HEK293T (cell line): ENCODE measurements around the gene PORCN.

Source experiments
- CTCF ChIA-PET: fragments of 350-600 bp; formaldehyde crosslinking; extraction: SDS; loops from one replicate; lab custom pipeline; 2021; ENCODE audit warnings: antibody characterized with exemption, inconsistent platforms; lab: Yijun Ruan, JAX
- POLR2A ChIA-PET: fragments of 350-600 bp; formaldehyde crosslinking; extraction: SDS; loops from one replicate; lab custom pipeline; 2020; ENCODE audit warnings: antibody characterized with exemption, inconsistent platforms; lab: Yijun Ruan, JAX
- DNase-seq: peaks from one replicate; pipeline ENCODE4 v3.0.0; 2012; ENCODE audit warnings: mixed read lengths; ENCODE audit errors: extremely low spot score
- ARNT ChIP-seq: fragments of 450-650 bp; IDR thresholded peaks from 2 replicates; pipeline ENCODE4 v1.6.1; 2017; ENCODE audit warnings: mild to moderate bottlenecking
- BHLHE40 ChIP-seq: fragments of 450-650 bp; IDR thresholded peaks from 2 replicates; pipeline ENCODE4 v1.6.1; 2016; ENCODE audit warnings: mild to moderate bottlenecking, moderate library complexity, borderline replicate concordance
- CTBP1 ChIP-seq: fragments of 450-650 bp; IDR thresholded peaks from 2 replicates; pipeline ENCODE4 v1.6.1; 2016; ENCODE audit warnings: borderline replicate concordance
- ELF4 ChIP-seq: fragments of 450-650 bp; IDR thresholded peaks from 2 replicates; pipeline ENCODE4 v1.6.1; 2017; ENCODE audit warnings: antibody characterized with exemption
- FOXA1 ChIP-seq: fragments of 450-650 bp; IDR thresholded peaks from 2 replicates; pipeline ENCODE4 v1.6.1; 2016; ENCODE audit warnings: mild to moderate bottlenecking
- FOXK2 ChIP-seq: fragments of 450-650 bp; IDR thresholded peaks from 2 replicates; pipeline ENCODE4 v1.6.1; 2016; ENCODE audit warnings: mild to moderate bottlenecking
- FOXM1 ChIP-seq: fragments of 450-650 bp; IDR thresholded peaks from 2 replicates; pipeline ENCODE4 v1.6.1; 2017; ENCODE audit warnings: mild to moderate bottlenecking, borderline replicate concordance
- HDGF ChIP-seq: fragments of 450-650 bp; IDR thresholded peaks from 2 replicates; pipeline ENCODE4 v1.6.1; 2017; ENCODE audit warnings: antibody characterized with exemption, borderline replicate concordance
- L3MBTL2 ChIP-seq: fragments of 450-650 bp; conservative IDR thresholded peaks from 2 replicates; pipeline ENCODE4 v1.6.1; 2016; ENCODE audit warnings: mild to moderate bottlenecking
- LEF1 ChIP-seq: fragments of 450-650 bp; IDR thresholded peaks from 2 replicates; pipeline ENCODE4 v1.6.1; 2017; ENCODE audit warnings: mild to moderate bottlenecking, borderline replicate concordance
- NFRKB ChIP-seq: fragments of 450-650 bp; IDR thresholded peaks from 2 replicates; pipeline ENCODE4 v1.6.1; 2016; ENCODE audit warnings: mild to moderate bottlenecking, moderate library complexity
- PKNOX1 ChIP-seq: fragments of 450-650 bp; IDR thresholded peaks from 2 replicates; pipeline ENCODE4 v1.6.1; 2016
- SP1 ChIP-seq: fragments of 450-650 bp; IDR thresholded peaks from 2 replicates; pipeline ENCODE4 v1.6.1; 2017
- SUZ12 ChIP-seq: fragments of 450-650 bp; IDR thresholded peaks from 2 replicates; pipeline ENCODE4 v1.6.1; 2016; ENCODE audit warnings: mild to moderate bottlenecking
- TARDBP ChIP-seq: fragments of 450-650 bp; IDR thresholded peaks from 2 replicates; pipeline ENCODE4 v1.6.1; 2016
- ZNF384 ChIP-seq: fragments of 450-650 bp; IDR thresholded peaks from 2 replicates; pipeline ENCODE4 v1.6.1; 2016

PORCN gene

GRCh38 chrX:48470833-48471118 lies 38.0 kb upstream of the PORCN start:
- TF ChIP-seq CTBP1: no peak
- CTCF ChIA-PET: no interaction called here
- POLR2A ChIA-PET: no interaction called here
- DNase-seq: no peak

GRCh38 chrX:48471504-48471903 lies 37.3 kb upstream of the PORCN start:
- ChIA-PET CTCF (no interaction called here), POLR2A (no interaction called here)
- TF ChIP-seq FOXA1 (no peak), BHLHE40 (no peak), LEF1 (no peak), SUZ12 (no peak), NFRKB (no peak), ELF4 (no peak), CTBP1 (no peak), PKNOX1 (no peak), ZNF384 (no peak), ARNT (no peak), FOXM1 (no peak), SP1 (no peak), TARDBP (no peak), L3MBTL2 (no peak), FOXK2 (no peak), HDGF (no peak)
- no peak for DNase-seq

DNA sequence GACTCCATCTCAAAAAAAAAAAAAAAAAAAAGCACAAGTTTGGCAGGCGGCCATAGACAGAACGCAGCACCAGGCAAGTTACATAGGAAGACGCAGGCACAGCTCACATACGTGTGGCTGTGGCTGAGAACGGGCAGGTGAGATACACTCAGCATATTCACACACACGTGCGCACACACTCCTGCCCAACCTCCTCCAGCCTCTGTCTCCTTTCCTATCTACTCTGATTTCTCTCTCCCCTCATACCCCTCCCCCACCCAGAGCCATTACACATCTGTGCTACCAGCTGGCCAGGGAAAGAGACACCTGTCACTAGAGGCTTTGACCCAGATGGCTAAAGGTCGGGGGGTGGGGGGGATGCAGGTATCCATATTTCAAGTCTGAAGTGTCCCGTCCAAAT lies 36.6 kb upstream of the PORCN start:
- TF ChIP-seq FOXM1 (no peak), FOXA1 (no peak), HDGF (no peak), L3MBTL2 (no peak), FOXK2 (no peak), SP1 (no peak), SUZ12 (no peak), NFRKB (no peak), CTBP1 (no peak)
- DNase-seq: no peak
- ChIA-PET CTCF (no interaction called here), POLR2A (no interaction called here)

- no peak for DNase-seq
- ChIA-PET POLR2A (interaction anchor here (1.2 kb wide), 1 partner anchor 35 kb away, joined by 3 read pairs; no protein-coding TSS in a partner anchor), CTCF (no interaction called here)
- no peak for TF ChIP-seq SUZ12
- no peak for TF ChIP-seq BHLHE40
- TF ChIP-seq PKNOX1: no peak
- no peak for TF ChIP-seq HDGF
- TF ChIP-seq L3MBTL2: no peak
- no peak for TF ChIP-seq FOXA1
- TF ChIP-seq CTBP1: no peak
- no peak for TF ChIP-seq NFRKB
- TF ChIP-seq LEF1: no peak
- no peak for TF ChIP-seq ZNF384
- no peak for TF ChIP-seq ARNT
- no peak for TF ChIP-seq TARDBP
- no peak for TF ChIP-seq FOXM1
- TF ChIP-seq ELF4: no peak
- TF ChIP-seq FOXK2: no peak
- TF ChIP-seq SP1: no peak
Observed at GRCh38 chrX:48472851-48473703, 35.7 kb upstream of the PORCN start.

DNA sequence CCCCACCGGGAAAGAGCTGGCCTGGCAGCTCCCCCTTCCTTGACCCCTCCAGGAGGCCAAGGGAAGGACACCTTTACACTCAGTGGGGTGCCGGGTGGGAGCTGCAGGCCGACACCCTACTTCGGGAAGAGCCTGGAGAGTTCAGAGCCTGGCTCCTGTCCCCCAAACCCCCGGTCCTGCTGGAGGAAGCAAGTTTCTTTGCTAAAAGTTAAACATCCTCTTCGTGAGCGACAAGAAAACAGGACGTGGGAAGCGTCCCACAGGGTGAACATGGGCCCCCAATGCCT lies 35.1 kb upstream of the PORCN start:
- ChIA-PET CTCF (no interaction called here), POLR2A (interaction anchor here (1.2 kb wide), 1 partner anchor 34 kb away, joined by 3 read pairs; no protein-coding TSS in a partner anchor)
- no peak for DNase-seq
- TF ChIP-seq ARNT: no peak
- TF ChIP-seq LEF1: no peak
- TF ChIP-seq HDGF: no peak
- TF ChIP-seq CTBP1: no peak
- TF ChIP-seq PKNOX1: no peak
- no peak for TF ChIP-seq NFRKB
- no peak for TF ChIP-seq FOXA1
- TF ChIP-seq ZNF384: no peak
- TF ChIP-seq TARDBP: no peak

DNA sequence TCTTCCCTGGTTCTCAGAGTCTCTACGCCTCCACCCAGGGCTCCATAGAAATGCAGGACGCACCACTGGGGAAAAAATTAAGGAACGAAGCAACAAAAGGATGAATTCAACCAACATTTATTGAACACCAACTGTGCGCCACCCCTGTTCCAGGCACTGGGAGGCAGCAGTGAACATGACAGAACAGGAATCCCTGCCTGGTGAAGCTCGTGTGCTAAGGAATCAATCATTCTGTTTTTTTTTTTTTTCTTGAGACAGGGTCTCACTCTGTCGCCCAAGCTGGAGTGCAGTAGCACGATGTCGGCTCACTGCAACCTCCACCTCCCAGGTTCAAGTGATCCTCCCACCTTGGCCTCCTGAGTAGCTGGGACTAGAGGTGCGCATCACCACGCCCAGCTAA lies 34.7 kb upstream of the PORCN start:
- TF ChIP-seq ZNF384 (peak; percentile 83), ARNT (no peak), PKNOX1 (peak; percentile 59; the same call in 1 of the 2 replicates), BHLHE40 (no peak)
- ChIA-PET POLR2A (interaction anchor here (1.2 kb wide), 1 partner anchor 34 kb away, joined by 3 read pairs; no protein-coding TSS in a partner anchor), CTCF (no interaction called here)

More for the DNA sequence above, 34.7 kb upstream of the PORCN start:
- DNase-seq: peak; percentile 31
